ENCODE results near the gene SEMA6C.
"Not testable (repeated sequence)": the region's sequence is repeated elsewhere in the genome, so short reads cannot be mapped to it uniquely, and the experiment has no call there.

Gene SEMA6C

DNA sequence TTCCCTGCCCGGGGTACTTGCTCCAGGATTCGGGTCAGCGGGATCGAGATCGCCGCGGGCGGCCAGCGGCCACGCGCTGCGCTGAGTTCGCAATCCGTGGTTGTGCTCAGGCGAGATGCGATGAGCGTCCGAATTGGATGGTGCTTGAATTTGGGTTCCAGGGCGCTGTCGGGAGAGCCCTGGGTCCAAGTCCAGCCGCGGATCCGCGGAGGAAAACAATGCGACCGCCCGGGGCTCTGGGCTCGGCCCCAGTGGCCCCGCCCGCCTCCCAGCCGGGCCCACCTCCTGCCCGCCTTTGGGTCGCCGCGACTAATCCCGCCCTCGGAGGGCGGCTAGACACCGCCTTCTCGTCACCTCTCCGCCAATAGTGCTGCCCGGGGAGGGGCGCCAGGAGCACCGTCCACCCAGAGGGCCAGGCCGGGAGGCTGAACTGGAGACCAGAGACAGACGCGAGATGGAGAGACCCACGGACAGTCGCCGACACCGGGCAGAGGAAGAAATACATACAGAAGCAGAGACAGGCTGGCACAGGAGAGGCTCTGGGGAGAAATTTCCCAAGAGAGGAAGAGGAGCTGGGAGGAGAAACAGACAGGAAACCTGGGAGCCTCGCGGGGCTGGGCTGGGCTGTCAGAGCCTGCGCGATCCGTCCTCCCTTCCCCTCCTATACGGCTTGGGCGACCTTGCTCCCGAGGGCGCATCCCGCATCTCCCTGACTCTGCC is at the start of gene SEMA6C:
TSS of gene SEMA6C (minus strand) at position 220 of the 720 bp plus-strand sequence. CDS start 4,010 bp downstream, outside the sequence.
- H3K36me3 ChIP-seq (ENCODE audit: insufficient read depth, low read length), result no peaks in the 10 kb centered on the region
- H3K27me3 ChIP-seq (ENCODE audit: insufficient read depth, low read length), result peaks cover 14% of the 10 kb centered on the region
- no peak within 1 kb of the TSS for H3K27ac ChIP-seq (ENCODE audit: low read depth, low read length)
- H3K79me2 ChIP-seq (ENCODE audit: control insufficient read depth, insufficient read depth, low read length, unreplicated experiment), result no peaks in the 10 kb centered on the region
- H2AFZ ChIP-seq (ENCODE audit: low read length, unreplicated experiment), result peak within 1 kb of the TSS; percentile 65
- H3K4me3 ChIP-seq (ENCODE audit: low read depth, low read length), result peak within 1 kb of the TSS; percentile 82
- H3K4me1 ChIP-seq (ENCODE audit: control insufficient read depth, insufficient read depth, low read length, unreplicated experiment), result peaks cover 8% of the 10 kb centered on the region

DNA sequence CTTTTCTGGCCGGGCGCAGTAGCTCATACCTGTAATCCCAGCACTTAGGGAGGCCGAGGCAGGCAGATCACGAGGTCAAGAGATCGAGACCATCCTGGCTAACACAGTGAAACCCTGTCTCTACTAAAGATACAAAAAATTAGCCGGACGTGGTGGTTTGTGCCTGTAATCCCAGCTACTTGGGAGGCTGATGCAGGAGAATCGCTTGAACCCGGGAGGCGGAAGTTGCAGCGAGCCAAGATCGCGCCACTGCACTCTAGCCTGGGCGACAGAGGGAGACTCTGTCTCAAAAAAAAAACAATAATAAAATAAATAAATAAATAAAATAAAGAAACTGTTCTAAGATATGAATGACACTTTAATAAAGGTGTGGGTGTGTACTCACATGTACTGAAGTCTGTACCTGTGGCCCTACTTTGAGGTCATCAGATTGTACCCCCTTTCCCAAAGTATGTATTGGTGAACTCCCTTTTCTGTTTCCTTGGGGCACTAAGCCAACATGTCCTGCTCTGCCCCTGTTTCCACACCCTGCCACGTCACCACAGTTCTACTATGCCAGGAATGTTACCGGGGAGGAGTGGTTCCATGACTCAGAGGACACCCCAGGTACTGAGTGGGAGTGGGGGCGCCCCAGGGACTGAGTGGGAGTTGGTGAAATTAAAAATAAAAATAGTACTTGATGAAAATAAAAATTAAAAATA is 48.6 kb upstream of the SEMA6C start:
- Histone ChIP-seq H3K4me3 (ENCODE audit: low read depth, low read length) (peak overlapping the region; percentile 61), H3K79me2 (ENCODE audit: control insufficient read depth, insufficient read depth, low read length, unreplicated experiment) (peaks cover 17% of the 10 kb centered on the region), H3K27ac (ENCODE audit: low read depth, low read length) (peak overlapping the region; percentile 92), H3K4me1 (ENCODE audit: control insufficient read depth, insufficient read depth, low read length, unreplicated experiment) (peaks cover 17% of the 10 kb centered on the region)
- H2AFZ ChIP-seq (ENCODE audit: low read length, unreplicated experiment); H3K27me3 ChIP-seq (ENCODE audit: insufficient read depth, low read length); H3K36me3 ChIP-seq (ENCODE audit: insufficient read depth, low read length): not testable (repeated sequence)

- Histone ChIP-seq H3K79me2 (ENCODE audit: control insufficient read depth, insufficient read depth, low read length, unreplicated experiment) (peaks cover 16% of the 10 kb centered on the region), H3K4me3 (ENCODE audit: low read depth, low read length) (peak overlapping the region; percentile 38; the same call in 1 of the 2 replicates), H2AFZ (ENCODE audit: low read length, unreplicated experiment) (no peak overlapping the region), H3K27me3 (ENCODE audit: insufficient read depth, low read length) (no peaks in the 10 kb centered on the region), H3K4me1 (ENCODE audit: control insufficient read depth, insufficient read depth, low read length, unreplicated experiment) (peaks cover 17% of the 10 kb centered on the region), H3K36me3 (ENCODE audit: insufficient read depth, low read length) (no peaks in the 10 kb centered on the region), H3K27ac (ENCODE audit: low read depth, low read length) (peak overlapping the region; percentile 92)
Observed at GRCh38 chr1:151193856-151194255, 47.4 kb upstream of the SEMA6C start.

DNA sequence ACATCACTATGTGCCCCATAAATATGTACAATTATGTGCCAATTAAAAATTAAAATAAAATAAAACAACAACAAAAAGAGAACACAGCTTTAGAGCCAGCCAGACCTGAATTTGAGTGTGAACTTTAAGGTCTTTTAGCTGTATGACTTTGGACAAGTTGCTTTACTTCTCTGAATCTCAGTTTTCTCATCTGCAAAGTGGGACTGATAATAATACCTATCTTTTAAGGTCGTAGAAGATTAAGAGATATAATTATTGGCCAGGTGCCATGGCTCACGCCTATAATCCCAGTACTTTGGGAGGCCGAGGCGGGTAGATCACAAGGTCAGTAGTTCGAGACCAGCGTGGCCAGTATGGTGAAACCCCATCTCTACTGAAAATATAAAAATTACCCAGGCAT is 46.9 kb upstream of the SEMA6C start:
- Histone ChIP-seq H3K36me3 (ENCODE audit: insufficient read depth, low read length) (no peaks in the 10 kb centered on the region), H3K27me3 (ENCODE audit: insufficient read depth, low read length) (no peaks in the 10 kb centered on the region), H2AFZ (ENCODE audit: low read length, unreplicated experiment) (no peak overlapping the region), H3K79me2 (ENCODE audit: control insufficient read depth, insufficient read depth, low read length, unreplicated experiment) (peaks cover 17% of the 10 kb centered on the region), H3K27ac (ENCODE audit: low read depth, low read length) (no peak overlapping the region), H3K4me3 (ENCODE audit: low read depth, low read length) (no peak overlapping the region), H3K4me1 (ENCODE audit: control insufficient read depth, insufficient read depth, low read length, unreplicated experiment) (peaks cover 21% of the 10 kb centered on the region)

- Histone ChIP-seq H2AFZ (ENCODE audit: low read length, unreplicated experiment) (no peak overlapping the region), H3K4me1 (ENCODE audit: control insufficient read depth, insufficient read depth, low read length, unreplicated experiment) (peaks cover 15% of the 10 kb centered on the region), H3K27ac (ENCODE audit: low read depth, low read length) (no peak overlapping the region), H3K36me3 (ENCODE audit: insufficient read depth, low read length) (no peaks in the 10 kb centered on the region), H3K27me3 (ENCODE audit: insufficient read depth, low read length) (no peaks in the 10 kb centered on the region), H3K79me2 (ENCODE audit: control insufficient read depth, insufficient read depth, low read length, unreplicated experiment) (peaks cover 24% of the 10 kb centered on the region), H3K4me3 (ENCODE audit: low read depth, low read length) (no peak overlapping the region)
Observed at GRCh38 chr1:151192047-151192446, 45.6 kb upstream of the SEMA6C start.

- Histone ChIP-seq H3K4me1 (ENCODE audit: control insufficient read depth, insufficient read depth, low read length, unreplicated experiment) (peaks cover 15% of the 10 kb centered on the region), H3K79me2 (ENCODE audit: control insufficient read depth, insufficient read depth, low read length, unreplicated experiment) (peaks cover 31% of the 10 kb centered on the region), H3K4me3 (ENCODE audit: low read depth, low read length) (peak within 1 kb of the TSS; percentile 96), H3K27ac (ENCODE audit: low read depth, low read length) (peak within 1 kb of the TSS; percentile 57), H3K27me3 (ENCODE audit: insufficient read depth, low read length) (no peaks in the 10 kb centered on the region), H3K36me3 (ENCODE audit: insufficient read depth, low read length) (peaks cover 8% of the 10 kb centered on the region; the same call in 1 of the 2 replicates), H2AFZ (ENCODE audit: low read length, unreplicated experiment) (peak within 1 kb of the TSS; percentile 45)
Observed at GRCh38 chr1:151189637-151190445, 43.4 kb upstream of the SEMA6C start, which contains the start of gene VPS72. TSS of gene VPS72 (minus strand) at chr1:151190197. CDS start at chr1:151190121, 76 bp downstream.

GRCh38 chr1:151188667-151189066 is 42.2 kb upstream of the SEMA6C start:
- H3K79me2 ChIP-seq (ENCODE audit: control insufficient read depth, insufficient read depth, low read length, unreplicated experiment), result peaks cover 31% of the 10 kb centered on the region
- not testable (repeated sequence) for H3K36me3 ChIP-seq (ENCODE audit: insufficient read depth, low read length); H3K27ac ChIP-seq (ENCODE audit: low read depth, low read length); H3K27me3 ChIP-seq (ENCODE audit: insufficient read depth, low read length); H2AFZ ChIP-seq (ENCODE audit: low read length, unreplicated experiment)
- peak overlapping the region; percentile 96 for H3K4me3 ChIP-seq (ENCODE audit: low read depth, low read length)
- peaks cover 11% of the 10 kb centered on the region for H3K4me1 ChIP-seq (ENCODE audit: control insufficient read depth, insufficient read depth, low read length, unreplicated experiment)

DNA sequence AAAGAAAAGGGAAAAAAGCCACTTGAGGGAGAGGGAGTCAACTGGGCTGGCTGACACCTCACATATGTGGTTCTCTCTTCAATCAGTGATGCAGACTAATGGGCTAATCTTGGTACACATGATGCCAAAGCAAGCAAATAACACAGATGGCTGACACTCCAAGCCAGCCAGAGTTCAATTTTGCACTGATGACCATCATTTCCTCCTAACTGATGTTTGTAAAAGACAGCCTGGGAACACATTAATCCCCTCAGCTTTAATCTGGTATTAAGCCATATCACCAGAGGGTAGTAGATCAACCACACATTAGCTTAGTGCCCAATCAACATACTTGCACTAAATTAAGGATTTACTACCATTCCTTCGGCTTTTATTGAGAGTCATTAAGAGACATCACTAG is 40.8 kb upstream of the SEMA6C start:
- H3K79me2 ChIP-seq (ENCODE audit: control insufficient read depth, insufficient read depth, low read length, unreplicated experiment), result peaks cover 31% of the 10 kb centered on the region
- peaks cover 8% of the 10 kb centered on the region; the same call in 1 of the 2 replicates for H3K36me3 ChIP-seq (ENCODE audit: insufficient read depth, low read length)
- H2AFZ ChIP-seq (ENCODE audit: low read length, unreplicated experiment), result no peak overlapping the region
- no peaks in the 10 kb centered on the region for H3K27me3 ChIP-seq (ENCODE audit: insufficient read depth, low read length)
- H3K4me1 ChIP-seq (ENCODE audit: control insufficient read depth, insufficient read depth, low read length, unreplicated experiment), result peaks cover 11% of the 10 kb centered on the region
- H3K27ac ChIP-seq (ENCODE audit: low read depth, low read length), result no peak overlapping the region
- H3K4me3 ChIP-seq (ENCODE audit: low read depth, low read length), result no peak overlapping the region

GRCh38 chr1:151184211-151184610 is 37.8 kb upstream of the SEMA6C start:
- H3K79me2 ChIP-seq (ENCODE audit: control insufficient read depth, insufficient read depth, low read length, unreplicated experiment), result peaks cover 23% of the 10 kb centered on the region
- no peak overlapping the region for H3K4me3 ChIP-seq (ENCODE audit: low read depth, low read length)
- H3K27me3 ChIP-seq (ENCODE audit: insufficient read depth, low read length), result no peaks in the 10 kb centered on the region
- H3K36me3 ChIP-seq (ENCODE audit: insufficient read depth, low read length), result peaks cover 14% of the 10 kb centered on the region; the same call in 1 of the 2 replicates
- no peak overlapping the region for H3K27ac ChIP-seq (ENCODE audit: low read depth, low read length)
- no peak overlapping the region for H2AFZ ChIP-seq (ENCODE audit: low read length, unreplicated experiment)
- H3K4me1 ChIP-seq (ENCODE audit: control insufficient read depth, insufficient read depth, low read length, unreplicated experiment), result peaks cover 4% of the 10 kb centered on the region

DNA sequence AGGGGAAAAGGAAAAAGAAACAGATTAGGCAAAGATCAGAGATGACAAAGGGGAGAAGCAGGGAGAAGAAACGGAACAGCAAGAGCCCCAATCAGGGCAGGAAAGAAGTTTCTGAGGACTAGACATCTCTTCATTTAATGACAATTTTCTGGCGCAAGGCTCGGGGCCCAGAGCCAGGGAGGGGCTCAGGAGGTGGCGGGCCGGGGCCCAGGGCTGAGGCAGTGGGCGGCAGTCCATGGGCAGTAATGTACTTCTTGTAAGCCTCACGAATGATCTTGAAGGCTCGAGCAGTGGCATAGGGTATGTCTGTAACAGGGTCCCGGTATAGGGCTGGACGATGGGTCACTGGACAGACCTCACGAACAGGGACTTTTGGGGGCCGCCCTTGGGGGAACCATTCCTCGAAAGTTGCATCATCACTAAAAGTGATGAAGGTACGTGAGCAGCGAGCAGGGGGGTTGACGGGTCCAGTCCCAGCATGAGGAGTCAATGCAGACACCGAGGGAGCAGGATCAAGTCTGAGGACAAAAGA is 30.1 kb upstream of the SEMA6C start:
- Histone ChIP-seq H3K4me3 (ENCODE audit: low read depth, low read length) (no peak overlapping the region), H2AFZ (ENCODE audit: low read length, unreplicated experiment) (no peak overlapping the region), H3K36me3 (ENCODE audit: insufficient read depth, low read length) (peaks cover 4% of the 10 kb centered on the region), H3K27me3 (ENCODE audit: insufficient read depth, low read length) (no peaks in the 10 kb centered on the region), H3K27ac (ENCODE audit: low read depth, low read length) (no peak overlapping the region), H3K79me2 (ENCODE audit: control insufficient read depth, insufficient read depth, low read length, unreplicated experiment) (no peaks in the 10 kb centered on the region), H3K4me1 (ENCODE audit: control insufficient read depth, insufficient read depth, low read length, unreplicated experiment) (no peaks in the 10 kb centered on the region)

All from ACC112 (cell line).